GM23338 (cell line): ENCODE results near the gene CTDP1. TPM values are rescaled to one million over a fixed set of nuclear protein-coding genes. Genes with fewer than 3 reads are reported as not detected.

Source experiments
- ATAC-seq: fragments of 200-7000 bp; cut with Tn5 transposase; 3 replicates; pipeline ENCODE4 v1.9.1; 2020
- DNase-seq: peaks from one replicate; pipeline ENCODE4 v3.0.0-alpha.2; 2015; ENCODE audit warnings: low spot score
- H2AFZ ChIP-seq: fragments of 200-600 bp; sonication (generic); 2 replicates; pipeline ENCODE4 v1.8.0; 2016; ENCODE audit warnings: antibody characterized with exemption, mild to moderate bottlenecking, moderate library complexity
- H3F3A ChIP-seq: fragments of 200-600 bp; sonication (generic); replicated peaks from 2 replicates; pipeline ENCODE4 v1.8.0; 2017; ENCODE audit warnings: antibody characterized with exemption, mixed run types, low read depth
- H3K27ac ChIP-seq: fragments of 200-600 bp; sonication (generic); 2 replicates; pipeline ENCODE4 v1.6.1; 2016; ENCODE audit warnings: low read depth
- H3K27me3 ChIP-seq: fragments of 200-600 bp; sonication (generic); 2 replicates; pipeline ENCODE4 v1.8.0; 2016; ENCODE audit warnings: mild to moderate bottlenecking, mixed run types, moderate library complexity; ENCODE audit not compliant: insufficient read depth
- H3K36me3 ChIP-seq: fragments of 200-600 bp; sonication (generic); 2 replicates; pipeline ENCODE4 v1.8.0; 2016; ENCODE audit warnings: mild to moderate bottlenecking; ENCODE audit not compliant: insufficient read depth
- H3K4me1 ChIP-seq: fragments of 200-600 bp; sonication (generic); 2 replicates; pipeline ENCODE4 v1.8.0; 2016; ENCODE audit warnings: mild to moderate bottlenecking, moderate library complexity; ENCODE audit not compliant: insufficient read depth
- H3K4me2 ChIP-seq: fragments of 200-600 bp; sonication (generic); 2 replicates; pipeline ENCODE4 v1.7.1; 2017; ENCODE audit warnings: mixed run types
- H3K4me3 ChIP-seq: fragments of 200-600 bp; sonication (generic); 2 replicates; pipeline ENCODE4 v1.6.1; 2016; ENCODE audit warnings: mixed run types
- H3K79me2 ChIP-seq: fragments of 200-600 bp; sonication (generic); replicated peaks from 2 replicates; pipeline ENCODE4 v1.8.0; 2017; ENCODE audit warnings: mild to moderate bottlenecking; ENCODE audit not compliant: insufficient read depth
- H3K9me2 ChIP-seq: fragments of 200-600 bp; sonication (generic); 2 replicates; pipeline ENCODE4 v1.8.0; 2017; ENCODE audit not compliant: insufficient read depth
- H4K20me1 ChIP-seq: fragments of 200-600 bp; sonication (generic); replicated peaks from 2 replicates; pipeline ENCODE4 v1.8.0; 2017; ENCODE audit warnings: mild to moderate bottlenecking; ENCODE audit not compliant: insufficient read depth
- H3K27ac Mint-ChIP-seq: 2 replicates; pipeline ENCODE4 v1.8.0; 2020; ENCODE audit warnings: inconsistent platforms, mild to moderate bottlenecking, moderate library complexity, mixed read lengths
- H3K27me3 Mint-ChIP-seq: 3 replicates; pipeline ENCODE4 v1.8.0; 2022; ENCODE audit warnings: low read depth, mild to moderate bottlenecking, moderate library complexity, mixed read lengths, inconsistent platforms; ENCODE audit not compliant: insufficient read depth, poor library complexity
- H3K36me3 Mint-ChIP-seq: 3 replicates; pipeline ENCODE4 v1.8.0; 2021; ENCODE audit warnings: low read depth, mild to moderate bottlenecking, inconsistent platforms, moderate library complexity, mixed read lengths
- H3K4me1 Mint-ChIP-seq: 3 replicates; pipeline ENCODE4 v1.8.0; 2020; ENCODE audit warnings: mild to moderate bottlenecking, inconsistent platforms, mixed read lengths
- H3K4me3 Mint-ChIP-seq: 3 replicates; pipeline ENCODE4 v1.8.0; 2021; ENCODE audit warnings: moderate library complexity, mild to moderate bottlenecking, inconsistent platforms, mixed read lengths
- H3K9me3 Mint-ChIP-seq: 3 replicates; pipeline ENCODE4 v1.8.0; 2020; ENCODE audit warnings: moderate library complexity, mild to moderate bottlenecking, inconsistent platforms, mixed read lengths
- CREB1 ChIP-seq: fragments of 250-450 bp; sonication (Bioruptor Pico); IDR thresholded peaks from 2 replicates; pipeline ENCODE4 v1.5.0; 2020; ENCODE audit warnings: low read depth, mild to moderate bottlenecking, moderate library complexity
- EZH2 ChIP-seq: fragments of 200-600 bp; sonication (generic); IDR thresholded peaks from one replicate; pipeline ENCODE4 v1.8.0; 2017; ENCODE audit warnings: antibody characterized with exemption, mild to moderate bottlenecking, low read depth; ENCODE audit not compliant: unreplicated experiment
- EZH2phosphoT487 ChIP-seq: fragments of 200-600 bp; sonication (generic); IDR thresholded peaks from one replicate; pipeline ENCODE4 v1.8.1; 2018; ENCODE audit warnings: antibody characterized with exemption; ENCODE audit not compliant: unreplicated experiment
- JUNB ChIP-seq: IDR thresholded peaks from one replicate; pipeline ENCODE4 v1.6.1; 2016; ENCODE audit warnings: antibody characterized with exemption; ENCODE audit not compliant: unreplicated experiment
- NANOG ChIP-seq: IDR thresholded peaks from 2 replicates; pipeline ENCODE4 v1.6.1; 2016; ENCODE audit warnings: antibody characterized with exemption, borderline replicate concordance
- POLR2AphosphoS5 ChIP-seq: IDR thresholded peaks from 2 replicates; pipeline ENCODE4 v1.6.1; 2016; ENCODE audit warnings: antibody characterized with exemption, low read depth
- STAT1 ChIP-seq: IDR thresholded peaks from one replicate; pipeline ENCODE4 v1.6.1; 2016; ENCODE audit warnings: antibody characterized with exemption; ENCODE audit not compliant: unreplicated experiment
- ZNF114 ChIP-seq: fragments of 250-450 bp; sonication (Bioruptor Pico); IDR thresholded peaks from 2 replicates; pipeline ENCODE4 v1.5.0; 2020; ENCODE audit warnings: mild to moderate bottlenecking, moderate library complexity
- ZNF331 ChIP-seq: fragments of 250-450 bp; sonication (Bioruptor Pico); IDR thresholded peaks from 2 replicates; pipeline ENCODE4 v1.5.0; 2020; ENCODE audit warnings: low read depth, mild to moderate bottlenecking, moderate library complexity
- polyA plus RNA-seq: library from polyadenylated mRNA; unstranded; fragments of >200 nt; fragmentation: Nextera tagmentation; extraction: Ambion mirVana; gene quantifications from 2 replicates; pipeline ENCODE4 v1.2.1, GENCODE V29; 2016
- total RNA-seq: library from RNA; depleted of rRNA; stranded (reverse); fragments of >200 nt; shearing (Covaris generic); gene quantifications from 2 replicates; pipeline ENCODE4 v1.2.3, GENCODE V29; 2014
- TF ChIP-seq, protein P1 (sequence below): fragments of 250-450 bp; sonication (Bioruptor Pico); IDR thresholded peaks from 2 replicates; pipeline ENCODE4 v1.5.0; 2020; ENCODE audit warnings: mild to moderate bottlenecking, moderate library complexity
- TF ChIP-seq, protein P2 (sequence below): IDR thresholded peaks from one replicate; pipeline ENCODE4 v1.6.1; 2018; ENCODE audit warnings: antibody characterized with exemption; ENCODE audit not compliant: unreplicated experiment
- TF ChIP-seq, protein P3 (sequence below): IDR thresholded peaks from 2 replicates; pipeline ENCODE4 v1.6.1; 2016; ENCODE audit warnings: antibody characterized with exemption
- TF ChIP-seq, protein P4 (sequence below), 2 experiments: fragments of 200-600 bp in 1 of 2; sonication (generic) in 1 of 2; conservative IDR thresholded peaks; 2 replicates each; pipeline versions ENCODE4 v1.5.1 to v1.6.1; 2016 to 2017; ENCODE audit warnings: antibody characterized with exemption in 2 of 2, low read depth in 2 of 2, mild to moderate bottlenecking in 2 of 2, moderate library complexity in 1 of 2

Gene CTDP1
- total and polyA plus RNA-seq, 2 experiments from 2014 or later = 9.4 to 51.6 TPM

DNA sequence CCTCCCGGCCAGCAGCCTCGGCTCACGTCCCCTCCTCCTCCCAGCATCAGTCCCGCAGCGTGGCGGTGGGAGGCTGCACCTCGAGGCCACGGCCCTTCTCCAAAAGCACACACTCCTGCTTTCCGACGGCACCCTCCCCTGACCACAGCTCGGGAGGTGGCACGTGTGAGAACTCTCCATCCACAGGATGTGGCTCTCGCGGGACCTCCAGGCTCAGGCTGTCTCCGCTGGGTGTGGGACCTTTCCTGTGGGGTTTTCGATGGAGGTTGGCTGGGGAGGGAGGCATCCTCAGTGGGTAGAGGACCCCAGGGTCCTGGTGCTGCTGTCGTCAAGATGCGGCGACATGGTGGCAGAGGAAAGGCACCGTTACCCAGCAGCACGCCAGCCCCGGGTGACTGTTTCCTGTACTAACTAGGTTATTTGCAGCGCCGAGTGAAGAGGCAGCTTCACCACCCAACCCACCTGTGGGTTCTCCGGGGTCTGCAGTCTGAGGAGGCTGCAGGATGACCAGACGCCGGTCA lies 75.3 kb downstream of the CTDP1 start:
- H3F3A ChIP-seq = 0 out of 2 replicates have a peak, but pooled peaks cover 5% of the 10 kb centered on the region
- H3K27me3 ChIP-seq = no peaks in the 10 kb centered on the region
- Mint-ChIP-seq H3K4me3 (no peak overlapping the region), H3K27me3 (peaks cover 3% of the 10 kb centered on the region), H3K27ac (no peak overlapping the region), H3K36me3 (peaks cover 24% of the 10 kb centered on the region), H3K4me1 (no peaks in the 10 kb centered on the region), H3K9me3 (peaks cover 3% of the 10 kb centered on the region; the same call in 1 of the 3 replicates)
- DNase-seq (no peak), ATAC-seq (no peak)
- H3K4me1 ChIP-seq = no peaks in the 10 kb centered on the region
- H3K4me3 ChIP-seq = no peak overlapping the region
- H3K27ac ChIP-seq = no peak overlapping the region
- H4K20me1 ChIP-seq = peaks cover 8% of the 10 kb centered on the region
- no peaks in the 10 kb centered on the region for H3K79me2 ChIP-seq
- H3K9me2 ChIP-seq = no peaks in the 10 kb centered on the region
- H2AFZ ChIP-seq = no peak overlapping the region
- TF ChIP-seq, protein P1, sequence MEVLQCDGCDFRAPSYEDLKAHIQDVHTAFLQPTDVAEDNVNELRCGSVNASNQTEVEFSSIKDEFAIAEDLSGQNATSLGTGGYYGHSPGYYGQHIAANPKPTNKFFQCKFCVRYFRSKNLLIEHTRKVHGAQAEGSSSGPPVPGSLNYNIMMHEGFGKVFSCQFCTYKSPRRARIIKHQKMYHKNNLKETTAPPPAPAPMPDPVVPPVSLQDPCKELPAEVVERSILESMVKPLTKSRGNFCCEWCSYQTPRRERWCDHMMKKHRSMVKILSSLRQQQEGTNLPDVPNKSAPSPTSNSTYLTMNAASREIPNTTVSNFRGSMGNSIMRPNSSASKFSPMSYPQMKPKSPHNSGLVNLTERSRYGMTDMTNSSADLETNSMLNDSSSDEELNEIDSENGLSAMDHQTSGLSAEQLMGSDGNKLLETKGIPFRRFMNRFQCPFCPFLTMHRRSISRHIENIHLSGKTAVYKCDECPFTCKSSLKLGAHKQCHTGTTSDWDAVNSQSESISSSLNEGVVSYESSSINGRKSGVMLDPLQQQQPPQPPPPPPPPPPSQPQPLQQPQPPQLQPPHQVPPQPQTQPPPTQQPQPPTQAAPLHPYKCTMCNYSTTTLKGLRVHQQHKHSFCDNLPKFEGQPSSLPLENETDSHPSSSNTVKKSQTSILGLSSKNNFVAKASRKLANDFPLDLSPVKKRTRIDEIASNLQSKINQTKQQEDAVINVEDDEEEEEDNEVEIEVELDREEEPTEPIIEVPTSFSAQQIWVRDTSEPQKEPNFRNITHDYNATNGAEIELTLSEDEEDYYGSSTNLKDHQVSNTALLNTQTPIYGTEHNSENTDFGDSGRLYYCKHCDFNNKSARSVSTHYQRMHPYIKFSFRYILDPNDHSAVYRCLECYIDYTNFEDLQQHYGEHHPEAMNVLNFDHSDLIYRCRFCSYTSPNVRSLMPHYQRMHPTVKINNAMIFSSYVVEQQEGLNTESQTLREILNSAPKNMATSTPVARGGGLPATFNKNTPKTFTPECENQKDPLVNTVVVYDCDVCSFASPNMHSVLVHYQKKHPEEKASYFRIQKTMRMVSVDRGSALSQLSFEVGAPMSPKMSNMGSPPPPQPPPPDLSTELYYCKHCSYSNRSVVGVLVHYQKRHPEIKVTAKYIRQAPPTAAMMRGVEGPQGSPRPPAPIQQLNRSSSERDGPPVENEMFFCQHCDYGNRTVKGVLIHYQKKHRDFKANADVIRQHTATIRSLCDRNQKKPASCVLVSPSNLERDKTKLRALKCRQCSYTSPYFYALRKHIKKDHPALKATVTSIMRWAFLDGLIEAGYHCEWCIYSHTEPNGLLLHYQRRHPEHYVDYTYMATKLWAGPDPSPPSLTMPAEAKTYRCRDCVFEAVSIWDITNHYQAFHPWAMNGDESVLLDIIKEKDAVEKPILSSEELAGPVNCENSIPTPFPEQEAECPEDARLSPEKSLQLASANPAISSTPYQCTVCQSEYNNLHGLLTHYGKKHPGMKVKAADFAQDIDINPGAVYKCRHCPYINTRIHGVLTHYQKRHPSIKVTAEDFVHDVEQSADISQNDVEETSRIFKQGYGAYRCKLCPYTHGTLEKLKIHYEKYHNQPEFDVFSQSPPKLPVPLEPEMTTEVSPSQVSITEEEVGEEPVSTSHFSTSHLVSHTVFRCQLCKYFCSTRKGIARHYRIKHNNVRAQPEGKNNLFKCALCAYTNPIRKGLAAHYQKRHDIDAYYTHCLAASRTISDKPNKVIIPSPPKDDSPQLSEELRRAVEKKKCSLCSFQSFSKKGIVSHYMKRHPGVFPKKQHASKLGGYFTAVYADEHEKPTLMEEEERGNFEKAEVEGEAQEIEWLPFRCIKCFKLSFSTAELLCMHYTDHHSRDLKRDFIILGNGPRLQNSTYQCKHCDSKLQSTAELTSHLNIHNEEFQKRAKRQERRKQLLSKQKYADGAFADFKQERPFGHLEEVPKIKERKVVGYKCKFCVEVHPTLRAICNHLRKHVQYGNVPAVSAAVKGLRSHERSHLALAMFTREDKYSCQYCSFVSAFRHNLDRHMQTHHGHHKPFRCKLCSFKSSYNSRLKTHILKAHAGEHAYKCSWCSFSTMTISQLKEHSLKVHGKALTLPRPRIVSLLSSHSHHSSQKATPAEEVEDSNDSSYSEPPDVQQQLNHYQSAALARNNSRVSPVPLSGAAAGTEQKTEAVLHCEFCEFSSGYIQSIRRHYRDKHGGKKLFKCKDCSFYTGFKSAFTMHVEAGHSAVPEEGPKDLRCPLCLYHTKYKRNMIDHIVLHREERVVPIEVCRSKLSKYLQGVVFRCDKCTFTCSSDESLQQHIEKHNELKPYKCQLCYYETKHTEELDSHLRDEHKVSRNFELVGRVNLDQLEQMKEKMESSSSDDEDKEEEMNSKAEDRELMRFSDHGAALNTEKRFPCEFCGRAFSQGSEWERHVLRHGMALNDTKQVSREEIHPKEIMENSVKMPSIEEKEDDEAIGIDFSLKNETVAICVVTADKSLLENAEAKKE = no peak
- TF ChIP-seq JUNB (no peak), EZH2 (no peak), CREB1 (CRISPR knock-in tag) (no peak), EZH2phosphoT487 (no peak), STAT1 (no peak), ZNF114 (no peak), POLR2AphosphoS5 (no peak), ZNF331 (CRISPR knock-in tag) (no peak), NANOG (no peak)
- TF ChIP-seq, protein P2, sequence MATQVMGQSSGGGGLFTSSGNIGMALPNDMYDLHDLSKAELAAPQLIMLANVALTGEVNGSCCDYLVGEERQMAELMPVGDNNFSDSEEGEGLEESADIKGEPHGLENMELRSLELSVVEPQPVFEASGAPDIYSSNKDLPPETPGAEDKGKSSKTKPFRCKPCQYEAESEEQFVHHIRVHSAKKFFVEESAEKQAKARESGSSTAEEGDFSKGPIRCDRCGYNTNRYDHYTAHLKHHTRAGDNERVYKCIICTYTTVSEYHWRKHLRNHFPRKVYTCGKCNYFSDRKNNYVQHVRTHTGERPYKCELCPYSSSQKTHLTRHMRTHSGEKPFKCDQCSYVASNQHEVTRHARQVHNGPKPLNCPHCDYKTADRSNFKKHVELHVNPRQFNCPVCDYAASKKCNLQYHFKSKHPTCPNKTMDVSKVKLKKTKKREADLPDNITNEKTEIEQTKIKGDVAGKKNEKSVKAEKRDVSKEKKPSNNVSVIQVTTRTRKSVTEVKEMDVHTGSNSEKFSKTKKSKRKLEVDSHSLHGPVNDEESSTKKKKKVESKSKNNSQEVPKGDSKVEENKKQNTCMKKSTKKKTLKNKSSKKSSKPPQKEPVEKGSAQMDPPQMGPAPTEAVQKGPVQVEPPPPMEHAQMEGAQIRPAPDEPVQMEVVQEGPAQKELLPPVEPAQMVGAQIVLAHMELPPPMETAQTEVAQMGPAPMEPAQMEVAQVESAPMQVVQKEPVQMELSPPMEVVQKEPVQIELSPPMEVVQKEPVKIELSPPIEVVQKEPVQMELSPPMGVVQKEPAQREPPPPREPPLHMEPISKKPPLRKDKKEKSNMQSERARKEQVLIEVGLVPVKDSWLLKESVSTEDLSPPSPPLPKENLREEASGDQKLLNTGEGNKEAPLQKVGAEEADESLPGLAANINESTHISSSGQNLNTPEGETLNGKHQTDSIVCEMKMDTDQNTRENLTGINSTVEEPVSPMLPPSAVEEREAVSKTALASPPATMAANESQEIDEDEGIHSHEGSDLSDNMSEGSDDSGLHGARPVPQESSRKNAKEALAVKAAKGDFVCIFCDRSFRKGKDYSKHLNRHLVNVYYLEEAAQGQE = no peak
- TF ChIP-seq, protein P3, sequence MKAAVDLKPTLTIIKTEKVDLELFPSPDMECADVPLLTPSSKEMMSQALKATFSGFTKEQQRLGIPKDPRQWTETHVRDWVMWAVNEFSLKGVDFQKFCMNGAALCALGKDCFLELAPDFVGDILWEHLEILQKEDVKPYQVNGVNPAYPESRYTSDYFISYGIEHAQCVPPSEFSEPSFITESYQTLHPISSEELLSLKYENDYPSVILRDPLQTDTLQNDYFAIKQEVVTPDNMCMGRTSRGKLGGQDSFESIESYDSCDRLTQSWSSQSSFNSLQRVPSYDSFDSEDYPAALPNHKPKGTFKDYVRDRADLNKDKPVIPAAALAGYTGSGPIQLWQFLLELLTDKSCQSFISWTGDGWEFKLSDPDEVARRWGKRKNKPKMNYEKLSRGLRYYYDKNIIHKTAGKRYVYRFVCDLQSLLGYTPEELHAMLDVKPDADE = no peak
- TF ChIP-seq, protein P4, sequence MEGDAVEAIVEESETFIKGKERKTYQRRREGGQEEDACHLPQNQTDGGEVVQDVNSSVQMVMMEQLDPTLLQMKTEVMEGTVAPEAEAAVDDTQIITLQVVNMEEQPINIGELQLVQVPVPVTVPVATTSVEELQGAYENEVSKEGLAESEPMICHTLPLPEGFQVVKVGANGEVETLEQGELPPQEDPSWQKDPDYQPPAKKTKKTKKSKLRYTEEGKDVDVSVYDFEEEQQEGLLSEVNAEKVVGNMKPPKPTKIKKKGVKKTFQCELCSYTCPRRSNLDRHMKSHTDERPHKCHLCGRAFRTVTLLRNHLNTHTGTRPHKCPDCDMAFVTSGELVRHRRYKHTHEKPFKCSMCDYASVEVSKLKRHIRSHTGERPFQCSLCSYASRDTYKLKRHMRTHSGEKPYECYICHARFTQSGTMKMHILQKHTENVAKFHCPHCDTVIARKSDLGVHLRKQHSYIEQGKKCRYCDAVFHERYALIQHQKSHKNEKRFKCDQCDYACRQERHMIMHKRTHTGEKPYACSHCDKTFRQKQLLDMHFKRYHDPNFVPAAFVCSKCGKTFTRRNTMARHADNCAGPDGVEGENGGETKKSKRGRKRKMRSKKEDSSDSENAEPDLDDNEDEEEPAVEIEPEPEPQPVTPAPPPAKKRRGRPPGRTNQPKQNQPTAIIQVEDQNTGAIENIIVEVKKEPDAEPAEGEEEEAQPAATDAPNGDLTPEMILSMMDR (conservative IDR thresholded peaks at IDR 0.05; ENCODE audit: low read depth in 2 of 2) = no peak
- H3K36me3 ChIP-seq = no peaks in the 10 kb centered on the region
- no peak overlapping the region for H3K4me2 ChIP-seq
